NCI-H1694 treated with DMSO at 0.1 percent for 48 hours (cell line): ENCODE results near the gene CLCNKA.

Experiments
- DNase-seq: peaks from one replicate; lab custom pipeline; 2025; lab: John Stamatoyannopoulos, UW

The CLCNKA gene

GRCh38 chr1:16063226-16063829 lies 41.5 kb downstream of the CLCNKA start:
- no peak for DNase-seq

GRCh38 chr1:16063921-16064320 lies 42.1 kb downstream of the CLCNKA start:
- no peak for DNase-seq

GRCh38 chr1:16064536-16065268 lies 42.9 kb downstream of the CLCNKA start:
- DNase-seq = no peak

GRCh38 chr1:16065269-16065576 lies 43.4 kb downstream of the CLCNKA start:
- DNase-seq = no peak

GRCh38 chr1:16066245-16066644 lies 44.4 kb downstream of the CLCNKA start:
- DNase-seq = no peak

GRCh38 chr1:16067127-16067768 lies 45.4 kb downstream of the CLCNKA start:
- no peak for DNase-seq

- no peak for DNase-seq
These were observed 46.1 kb downstream of the CLCNKA start for GRCh38 chr1:16067933-16068332.

GRCh38 chr1:16068356-16069270 lies 46.8 kb downstream of the CLCNKA start:
- no peak for DNase-seq

GRCh38 chr1:16070640-16071355 lies 49.0 kb downstream of the CLCNKA start:
- DNase-seq = no peak

GRCh38 chr1:16071614-16072013 lies 49.8 kb downstream of the CLCNKA start:
- DNase-seq = no peak

GRCh38 chr1:16072095-16072494 lies 50.3 kb downstream of the CLCNKA start:
- no peak for DNase-seq

GRCh38 chr1:16072616-16073484 lies 51.0 kb downstream of the CLCNKA start:
- no peak for DNase-seq

GRCh38 chr1:16073490-16074119 lies 51.8 kb downstream of the CLCNKA start, which contains the start of gene FAM131C:
TSS of gene FAM131C (minus strand) at chr1:16073651. CDS start at chr1:16073442, 209 bp downstream.
- DNase-seq = no peak

- DNase-seq = no peak
These were observed 52.4 kb downstream of the CLCNKA start for GRCh38 chr1:16074217-16074616.

GRCh38 chr1:16075337-16076030 lies 53.6 kb downstream of the CLCNKA start:
- no peak for DNase-seq

- DNase-seq = no peak
These were observed 54.4 kb downstream of the CLCNKA start for GRCh38 chr1:16076031-16076864.

GRCh38 chr1:16076865-16077238 lies 55.0 kb downstream of the CLCNKA start:
- no peak for DNase-seq

GRCh38 chr1:16077406-16078245 lies 55.8 kb downstream of the CLCNKA start:
- DNase-seq = no peak
